PC-9 (cell line): ENCODE measurements around the gene PIK3R3. TPM values are rescaled to one million over a fixed set of nuclear protein-coding genes. Genes with fewer than 3 reads are reported as not detected.

Experiments used
- BruUV-seq: library from RNA; stranded (reverse); fragments of 400-500 nt; replicated peaks from 2 replicates; lab custom pipeline; 2021; lab: Mats Ljungman, UMichigan
- CTCF ChIA-PET: fragments of 300-600 bp; sonication (Branson Sonifier 250); formaldehyde crosslinking; loops from one replicate; lab custom pipeline; 2022; ENCODE audit warnings: antibody characterized with exemption; lab: Charles Lee
- POLR2A ChIA-PET: fragments of 300-600 bp; sonication (Branson Sonifier 250); formaldehyde crosslinking; loops from one replicate; lab custom pipeline; 2022; ENCODE audit warnings: antibody characterized with exemption; ENCODE audit not compliant: unreplicated experiment; lab: Charles Lee
- DNase-seq, 2 experiments: peaks; one replicate each; pipeline versions ENCODE4 v3.0.0 to v3.0.0-alpha.2; 2015 to 2022; ENCODE audit warnings: mixed read lengths in 1 of 2
- H2AFZ ChIP-seq: fragments of 200-600 bp; sonication (generic); 2 replicates; pipeline ENCODE4 v1.8.1; 2017; ENCODE audit warnings: antibody characterized with exemption
- H3F3A ChIP-seq: fragments of 200-600 bp; sonication (generic); 2 replicates; pipeline ENCODE4 v1.8.1; 2017; ENCODE audit warnings: antibody characterized with exemption, mild to moderate bottlenecking, low read depth; ENCODE audit not compliant: insufficient read depth
- H3K27ac ChIP-seq: fragments of 200-600 bp; sonication (generic); 2 replicates; pipeline ENCODE4 v1.6.1; 2016; ENCODE audit warnings: mixed run types
- H3K27me3 ChIP-seq: fragments of 200-600 bp; sonication (generic); 2 replicates; pipeline ENCODE4 v1.6.1; 2016; ENCODE audit warnings: low read depth, mixed run types; ENCODE audit not compliant: insufficient read depth
- H3K36me3 ChIP-seq: fragments of 200-600 bp; sonication (generic); 2 replicates; pipeline ENCODE4 v1.6.1; 2016; ENCODE audit warnings: low read depth, mixed run types
- H3K4me1 ChIP-seq: fragments of 200-600 bp; sonication (generic); replicated peaks from 2 replicates; pipeline ENCODE4 v1.6.1; 2016; ENCODE audit warnings: mixed run types; ENCODE audit not compliant: insufficient read depth
- H3K4me2 ChIP-seq: fragments of 200-600 bp; sonication (generic); 2 replicates; pipeline ENCODE4 v1.6.1; 2017; ENCODE audit warnings: mixed run types
- H3K4me3 ChIP-seq: fragments of 200-600 bp; sonication (generic); 2 replicates; pipeline ENCODE4 v1.6.1; 2016; ENCODE audit warnings: mixed run types
- H3K79me2 ChIP-seq: fragments of 200-600 bp; sonication (generic); 2 replicates; pipeline ENCODE4 v1.6.1; 2017; ENCODE audit warnings: low read depth, mixed run types
- H3K9me2 ChIP-seq: fragments of 200-600 bp; sonication (generic); 2 replicates; pipeline ENCODE4 v1.8.1; 2017; ENCODE audit warnings: mild to moderate bottlenecking; ENCODE audit not compliant: insufficient read depth
- H3K9me3 ChIP-seq: fragments of 200-600 bp; sonication (generic); 2 replicates; pipeline ENCODE4 v1.8.1; 2016; ENCODE audit warnings: low read depth; ENCODE audit not compliant: insufficient read depth
- H4K20me1 ChIP-seq: fragments of 200-600 bp; sonication (generic); 2 replicates; pipeline ENCODE4 v1.8.1; 2017; ENCODE audit not compliant: insufficient read depth
- CTCF ChIP-seq: fragments of 200-600 bp; sonication (generic); conservative IDR thresholded peaks from 2 replicates; pipeline ENCODE4 v1.6.1; 2017; ENCODE audit warnings: mixed run types, antibody characterized with exemption, mild to moderate bottlenecking, moderate library complexity
- EZH2 ChIP-seq: fragments of 200-600 bp; sonication (generic); IDR thresholded peaks from 2 replicates; pipeline ENCODE4 v1.8.0; 2017; ENCODE audit warnings: antibody characterized with exemption, low read depth
- intact Hi-C: fragments of 100-400 bp; cut with micrococcal nuclease; formaldehyde crosslinking; loops from one replicate; pipeline ENCODE4 v1.10.0; 2022; ENCODE audit not compliant: unreplicated experiment
- total RNA-seq: library from RNA; stranded (reverse); gene quantifications from 2 replicates; pipeline ENCODE4 v1.2.3, GENCODE V29; 2021

PIK3R3 gene
- total RNA-seq, 1 experiment from 2014 or later: 44.2 TPM

GRCh38 chr1:46065405-46065804 is 67.0 kb downstream of the PIK3R3 start:
- Histone ChIP-seq H3K27ac (0 out of 2 replicates have a peak overlapping the region, but pooled peaks have one; percentile 5), H3K36me3 (peaks cover 48% of the 10 kb centered on the region), H3K9me3 (no peaks in the 10 kb centered on the region), H3K27me3 (no peaks in the 10 kb centered on the region), H3K4me3 (no peak overlapping the region), H2AFZ (no peak overlapping the region), H4K20me1 (0 out of 2 replicates have a peak, but pooled peaks cover 2% of the 10 kb centered on the region), H3K9me2 (no peaks in the 10 kb centered on the region), H3K4me2 (no peak overlapping the region), H3K79me2 (0 out of 2 replicates have a peak, but pooled peaks cover 27% of the 10 kb centered on the region), H3F3A (peaks cover 44% of the 10 kb centered on the region; the same call in 1 of the 2 replicates), H3K4me1 (no peaks in the 10 kb centered on the region)
- intact Hi-C loops: no loop called here
- ChIA-PET CTCF (no interaction called here), POLR2A (interaction anchor here (0.6 kb wide), 1 partner anchor 106 kb away, joined by 3 read pairs; no protein-coding TSS in a partner anchor)
- no peak for DNase-seq
- TF ChIP-seq EZH2: no peak
- BruUV-seq: no TSS peak

- Histone ChIP-seq H3K4me3 (no peak overlapping the region), H3K9me3 (no peaks in the 10 kb centered on the region)
- BruUV-seq: no TSS peak
These were observed 67.7 kb downstream of the PIK3R3 start for GRCh38 chr1:46064708-46065107.

DNA sequence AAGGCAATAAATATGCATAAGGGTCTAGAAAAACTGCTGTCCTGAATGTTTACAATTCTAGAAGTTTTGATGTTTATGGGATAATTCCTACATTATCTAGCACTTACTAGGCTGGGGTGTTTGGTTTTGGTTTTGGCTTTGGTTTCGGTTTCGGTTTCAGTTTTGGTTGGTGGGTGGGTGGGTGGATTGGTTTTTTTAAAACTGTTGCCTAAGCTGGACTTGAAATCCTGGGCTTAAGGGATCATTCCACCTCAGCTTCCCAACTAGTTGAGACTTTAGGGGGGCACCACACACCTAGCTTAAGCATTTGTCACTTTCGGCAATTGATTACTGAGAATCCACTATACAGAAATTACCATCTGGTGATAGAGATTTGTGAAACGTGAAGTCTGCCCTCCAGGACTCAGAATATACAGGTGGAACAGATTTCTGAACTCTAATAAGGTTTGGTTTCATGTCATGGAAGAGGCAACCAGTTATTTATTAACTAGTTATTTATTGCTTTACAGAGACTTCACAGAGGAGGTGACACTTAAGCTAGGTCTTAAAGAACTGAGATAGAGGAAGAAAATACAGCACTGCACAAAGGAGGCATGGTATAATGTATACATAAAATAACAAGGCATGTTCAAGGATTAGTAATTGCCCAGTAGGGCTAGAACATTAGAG is 69.6 kb downstream of the PIK3R3 start:
- CTCF ChIA-PET: no interaction called here
- no TSS peak for BruUV-seq
- H3K4me2 ChIP-seq: no peak overlapping the region
- H4K20me1 ChIP-seq: no peaks in the 10 kb centered on the region
- TF ChIP-seq EZH2: no peak
- no peak for TF ChIP-seq CTCF
- no peak overlapping the region for H2AFZ ChIP-seq
- no peaks in the 10 kb centered on the region for H3K9me2 ChIP-seq
- POLR2A ChIA-PET: no interaction called here
- H3K4me1 ChIP-seq: no peaks in the 10 kb centered on the region
- peaks cover 56% of the 10 kb centered on the region for H3K36me3 ChIP-seq
- H3F3A ChIP-seq: peaks cover 36% of the 10 kb centered on the region; the same call in 1 of the 2 replicates
- no peaks in the 10 kb centered on the region for H3K27me3 ChIP-seq
- no peak for DNase-seq
- no peaks in the 10 kb centered on the region for H3K9me3 ChIP-seq
- peak overlapping the region; percentile 28 for H3K27ac ChIP-seq
- H3K79me2 ChIP-seq: 0 out of 2 replicates have a peak, but pooled peaks cover 14% of the 10 kb centered on the region
- intact Hi-C loops: no loop called here
- H3K4me3 ChIP-seq: no peak overlapping the region

More at GRCh38 chr1:46064708-46065107, 67.7 kb downstream of the PIK3R3 start:
- H3F3A ChIP-seq: peaks cover 39% of the 10 kb centered on the region; the same call in 1 of the 2 replicates
- 0 out of 2 replicates have a peak, but pooled peaks cover 2% of the 10 kb centered on the region for H4K20me1 ChIP-seq
- no peaks in the 10 kb centered on the region for H3K4me1 ChIP-seq
- TF ChIP-seq CTCF (no peak), EZH2 (no peak)
- peaks cover 42% of the 10 kb centered on the region for H3K36me3 ChIP-seq
- intact Hi-C loops: no loop called here
- H3K9me2 ChIP-seq: no peaks in the 10 kb centered on the region
- no peaks in the 10 kb centered on the region for H3K27me3 ChIP-seq
- POLR2A ChIA-PET: interaction anchor here (0.6 kb wide), 1 partner anchor 107 kb away, joined by 3 read pairs; no protein-coding TSS in a partner anchor
- no peak overlapping the region for H3K4me2 ChIP-seq
- CTCF ChIA-PET: no interaction called here
- no peak overlapping the region for H2AFZ ChIP-seq
- no peak for DNase-seq
- 0 out of 2 replicates have a peak overlapping the region, but pooled peaks have one; percentile 5 for H3K27ac ChIP-seq
- H3K79me2 ChIP-seq: 0 out of 2 replicates have a peak, but pooled peaks cover 20% of the 10 kb centered on the region
